ENCODE results near the gene CCDC110.

- TF ChIP-seq EZH2phosphoT487 (IDR thresholded peaks at IDR 0.05; ENCODE audit: insufficient read depth, low read depth) (no peak), EZH2 (IDR thresholded peaks at IDR 0.05; ENCODE audit: insufficient read depth, poor library complexity, severe bottlenecking) (no peak)
These were observed 8.0 kb downstream of the CCDC110 start for GRCh38 chr4:185463541-185463940.
